Activated gamma-delta T cell (primary cell): ENCODE data around the gene KRT81.

Experiments used
- DNase-seq: peaks from one replicate; lab custom pipeline; 2025; lab: John Stamatoyannopoulos, UW
- total RNA-seq, 2 donors: gene quantifications; one replicate each; lab custom pipeline; 2026; lab: John Stamatoyannopoulos, UW

The KRT81 gene
- total RNA-seq = 0 to 0.57 reads per million in 2 donors

DNA sequence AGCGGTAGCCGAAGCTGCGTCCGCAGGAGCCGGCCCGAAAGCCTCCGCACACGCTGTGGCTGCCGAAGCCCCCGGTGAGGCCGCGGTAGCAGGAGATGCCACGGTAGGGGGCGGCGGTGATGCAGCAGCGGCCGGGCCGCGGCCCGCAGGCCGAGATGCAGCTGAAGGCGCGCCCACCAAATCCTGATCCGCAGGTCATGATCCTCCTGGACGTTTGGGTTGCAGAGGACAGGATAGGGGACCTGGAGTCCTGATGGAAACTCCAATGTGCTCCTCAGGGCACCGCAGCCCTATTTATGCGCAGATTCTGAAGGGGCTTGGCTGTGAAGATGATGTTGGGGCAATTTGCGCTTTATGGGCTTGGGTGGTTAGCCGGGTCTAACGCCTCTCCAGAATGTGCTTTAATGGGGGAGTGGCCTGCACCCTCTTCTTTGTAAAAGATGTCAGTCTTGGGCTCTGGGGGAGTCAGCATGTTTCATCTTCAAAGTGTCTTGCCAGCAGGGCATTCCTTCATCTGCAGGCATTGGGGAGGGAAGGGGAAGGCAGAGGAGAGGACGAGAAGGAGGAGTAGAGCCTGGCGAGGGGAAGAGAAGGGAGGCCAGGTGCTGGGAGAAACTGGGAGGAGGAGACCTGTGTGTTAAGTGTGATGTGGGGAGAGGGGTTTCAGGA, at the start of gene KRT81:
Gene KRT81, minus strand, starts transcription at position 268 of the 669 bp plus-strand sequence. Its CDS starts 69 bp downstream, at position 199.
- no peak for DNase-seq

DNA sequence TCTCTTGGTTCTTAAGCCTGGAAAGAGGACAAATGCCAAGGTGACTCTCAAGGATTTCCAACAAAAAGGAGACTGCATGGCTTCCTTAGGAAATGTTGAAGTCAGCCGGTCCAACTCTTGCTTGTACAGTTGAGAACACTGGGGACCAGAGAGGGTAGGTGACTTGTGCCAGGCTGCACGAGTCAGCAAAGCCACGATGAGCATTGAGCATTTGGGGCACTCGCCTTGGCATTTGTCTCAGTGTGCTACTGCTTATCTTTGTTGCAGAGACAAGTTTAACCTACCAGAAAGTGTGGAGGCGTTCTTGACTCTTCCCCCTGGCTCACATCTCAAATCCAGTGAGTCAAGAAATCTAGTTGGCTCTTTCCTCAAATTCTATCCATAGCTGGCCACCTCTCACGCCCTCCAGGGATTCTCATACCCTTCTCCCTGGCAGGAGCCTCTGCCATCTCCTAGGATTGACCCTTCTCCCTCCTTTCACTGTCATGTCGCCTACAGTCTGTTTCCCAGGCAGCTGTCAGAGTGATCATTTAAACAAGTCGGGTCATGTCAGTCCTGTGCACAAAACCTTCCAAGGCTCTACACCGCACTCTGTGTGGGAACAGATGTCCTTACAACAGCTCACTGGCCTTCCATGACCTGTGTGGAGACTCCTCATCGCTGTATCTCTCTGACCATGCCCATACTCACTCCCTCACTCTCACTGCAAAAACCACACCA, 47.1 kb upstream of the KRT81 start:
- no peak for DNase-seq

DNA sequence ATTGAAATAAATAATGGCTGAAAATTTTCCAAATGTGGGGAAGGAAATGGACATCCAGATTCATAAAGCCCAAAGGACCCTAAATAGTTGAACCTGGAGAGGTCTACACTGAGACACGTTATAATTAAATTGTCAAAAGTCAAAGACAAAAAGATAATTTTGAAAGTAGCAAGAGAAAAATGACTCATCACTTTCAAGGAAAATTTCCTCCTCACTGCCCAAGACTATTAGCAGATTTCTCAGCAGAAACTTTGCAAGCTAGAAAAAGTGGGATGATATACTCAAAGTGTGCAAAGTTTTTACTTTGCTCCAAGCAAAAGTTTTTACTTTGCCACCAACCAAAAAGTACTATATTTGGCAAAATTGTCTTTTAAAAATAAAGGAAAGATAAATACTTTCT, 45.7 kb upstream of the KRT81 start:
- DNase-seq = no peak

DNA sequence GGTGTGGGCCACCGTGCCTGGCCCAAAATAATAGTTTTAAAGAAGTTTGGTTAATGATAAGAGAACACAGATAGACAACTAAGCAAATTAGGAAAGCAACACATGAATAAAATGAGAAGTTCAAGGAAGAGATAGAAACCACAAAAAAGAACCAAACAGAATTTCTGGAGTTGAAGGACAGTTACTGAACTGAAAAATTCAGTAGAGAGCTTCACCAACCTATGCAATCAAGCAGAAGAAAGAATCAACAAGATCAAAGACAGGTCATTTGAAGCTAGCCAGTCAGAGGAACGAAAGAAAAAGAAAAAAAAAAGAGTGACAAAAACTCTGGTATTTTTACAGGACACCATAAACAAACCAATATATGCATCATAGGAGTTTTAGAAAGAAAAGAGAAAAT, 45.3 kb upstream of the KRT81 start:
- no peak for DNase-seq

DNA sequence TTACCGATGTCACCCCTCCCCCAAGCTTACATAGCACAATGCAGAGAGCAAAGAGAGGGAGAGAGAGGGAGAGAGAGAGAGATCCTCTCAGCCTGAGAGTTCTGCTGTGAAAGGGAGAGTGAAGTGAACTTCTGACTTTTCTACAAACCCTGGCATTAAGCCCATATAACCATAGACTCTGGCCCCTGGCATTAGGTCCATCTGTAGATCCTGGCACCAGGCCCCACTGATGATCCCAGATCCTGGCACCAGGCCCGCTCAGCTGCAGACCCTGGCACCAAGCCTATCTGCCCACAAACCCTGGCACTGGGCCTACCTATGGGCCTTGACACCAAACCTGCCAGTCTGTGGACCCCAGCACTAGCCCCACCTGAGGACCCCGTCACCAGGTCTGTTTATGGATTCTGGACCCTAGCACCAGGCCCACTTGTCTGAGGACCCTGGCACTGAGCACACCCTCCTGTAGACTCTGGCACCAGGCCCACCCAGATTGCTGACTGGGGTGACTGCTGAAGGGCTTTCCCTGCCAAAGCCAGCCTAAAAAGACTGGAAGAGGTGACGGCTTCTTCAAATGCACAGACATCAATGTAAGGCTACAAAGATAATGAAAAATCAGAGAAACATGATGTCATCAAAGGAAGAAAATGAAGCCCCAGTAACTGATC, 44.4 kb upstream of the KRT81 start:
- no peak for DNase-seq

DNA sequence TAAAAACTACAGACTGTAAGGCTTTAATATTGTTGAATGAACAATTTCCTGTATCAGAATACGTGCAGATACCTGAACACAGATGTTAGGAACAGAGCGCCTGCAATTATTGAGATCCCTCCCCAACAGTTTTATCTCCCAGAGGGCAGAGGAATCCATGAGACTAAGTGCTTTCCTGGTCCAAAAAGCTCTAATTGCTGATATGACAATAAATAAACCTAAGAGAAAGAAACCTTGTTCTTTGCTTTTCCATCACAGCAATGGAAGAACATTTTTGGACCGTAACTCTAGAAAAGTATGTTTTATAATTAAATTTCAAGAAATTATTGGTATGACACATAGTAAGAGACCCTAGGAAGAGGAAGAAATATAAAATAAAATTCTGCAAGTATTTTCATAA, 42.9 kb upstream of the KRT81 start:
- no peak for DNase-seq

DNA sequence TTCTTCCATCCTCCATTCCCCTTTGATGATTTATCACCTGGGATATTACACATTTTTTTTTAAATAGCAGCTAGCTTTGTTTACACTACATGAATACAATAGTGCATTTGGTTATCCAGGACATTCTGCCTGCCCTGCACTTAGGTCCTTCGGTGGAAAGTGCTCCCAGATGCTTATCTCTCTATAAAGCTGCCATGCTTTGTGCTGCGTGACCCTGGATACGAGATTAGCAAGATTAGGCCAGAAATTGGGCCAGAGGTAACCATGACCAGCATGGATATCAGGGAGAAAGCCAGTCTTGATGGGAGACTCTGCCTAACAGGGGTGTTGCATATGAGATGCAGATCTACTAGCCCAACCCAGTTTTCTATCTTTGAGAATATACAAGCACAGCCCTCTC, 42.0 kb upstream of the KRT81 start:
- no peak for DNase-seq

DNA sequence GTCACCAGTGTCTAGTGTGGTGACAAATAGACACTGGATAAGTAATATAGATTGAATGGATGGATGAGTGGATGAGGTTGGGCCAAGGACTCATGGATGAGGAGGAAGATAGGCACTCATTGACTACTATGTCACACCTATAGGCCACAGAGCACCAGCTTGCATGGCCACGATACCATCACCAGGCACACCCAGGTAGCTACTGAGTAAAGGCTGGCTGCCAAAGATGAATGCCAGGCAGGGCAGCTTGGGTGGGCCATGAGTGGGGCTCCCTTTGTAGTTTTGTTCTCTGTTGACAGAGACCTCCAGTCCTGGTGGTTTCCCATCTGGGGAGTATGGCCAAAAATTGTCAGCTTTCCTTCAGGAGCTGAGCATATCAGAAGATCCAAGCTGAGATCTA, 41.0 kb upstream of the KRT81 start:
- no peak for DNase-seq

DNA sequence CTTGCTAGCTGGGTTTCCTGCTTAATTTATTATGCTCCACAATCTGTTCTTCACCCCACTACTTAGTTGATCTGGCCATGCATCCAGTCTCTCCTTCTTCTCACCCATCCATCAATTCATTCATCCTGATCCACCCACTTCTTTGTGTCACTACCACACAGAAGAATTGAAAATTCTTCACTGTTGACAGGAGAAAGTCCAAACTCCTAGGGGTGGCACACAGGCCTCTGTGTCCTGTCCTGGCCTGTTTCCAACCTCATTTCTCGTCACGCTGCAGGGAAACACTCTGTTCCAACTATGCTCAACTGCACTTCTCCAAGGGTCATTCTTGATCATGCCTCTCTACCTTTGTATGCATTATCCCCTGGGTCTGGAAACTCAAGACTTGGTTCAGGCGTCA, 40.5 kb upstream of the KRT81 start:
- DNase-seq = no peak

DNA sequence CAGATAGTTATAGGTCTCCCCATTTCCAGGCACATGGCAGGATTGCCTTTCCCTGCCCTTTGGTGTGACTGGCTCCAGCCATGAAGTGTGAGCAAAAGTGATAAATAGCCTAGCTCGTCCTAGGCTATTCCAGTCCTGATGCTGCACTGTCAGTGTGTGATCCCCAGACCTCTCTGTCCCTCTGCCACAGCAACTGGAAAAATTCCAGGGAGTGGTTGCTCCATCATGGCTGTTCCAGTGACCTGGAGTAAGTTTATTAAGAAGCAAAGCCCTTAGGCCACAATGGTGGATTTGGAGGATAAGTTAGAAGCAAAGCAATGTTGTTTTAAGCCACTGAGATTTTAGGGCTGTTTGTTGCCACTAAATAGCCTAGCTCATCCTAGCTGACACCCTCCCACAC, 39.7 kb upstream of the KRT81 start:
- no peak for DNase-seq

DNA sequence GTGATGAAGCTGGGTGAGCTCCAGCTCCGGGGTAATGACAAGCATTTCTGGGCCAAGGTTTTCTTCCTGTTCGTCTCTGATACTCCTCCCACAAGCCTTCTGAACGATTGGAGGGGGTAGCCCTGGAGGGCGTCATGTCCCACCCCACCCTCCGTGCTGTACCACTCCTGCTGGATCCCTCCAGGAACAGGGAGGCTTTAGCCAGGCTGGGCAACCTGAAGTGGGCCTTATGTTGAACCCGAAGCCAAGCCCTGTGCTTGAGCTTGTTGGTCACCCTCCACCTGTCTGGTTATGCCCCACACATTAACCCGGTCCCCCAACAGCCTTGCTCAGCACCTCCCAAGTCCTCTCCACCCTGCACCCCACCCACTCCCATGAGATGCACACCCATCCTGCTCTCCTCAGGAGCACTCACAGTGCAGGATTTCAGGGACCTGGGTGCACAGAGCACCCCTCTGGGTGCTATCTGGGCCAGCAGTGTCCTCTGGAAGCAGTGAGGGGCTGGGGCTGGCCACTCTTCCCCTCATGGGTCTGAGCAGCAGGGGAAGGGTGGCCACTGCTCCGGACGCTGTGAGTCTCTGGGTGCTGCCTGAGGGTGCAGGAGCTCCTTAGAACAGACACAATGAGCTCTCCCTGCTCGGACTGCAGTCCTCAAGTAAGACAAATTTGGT, 36.6 kb upstream of the KRT81 start:
- no peak for DNase-seq

DNA sequence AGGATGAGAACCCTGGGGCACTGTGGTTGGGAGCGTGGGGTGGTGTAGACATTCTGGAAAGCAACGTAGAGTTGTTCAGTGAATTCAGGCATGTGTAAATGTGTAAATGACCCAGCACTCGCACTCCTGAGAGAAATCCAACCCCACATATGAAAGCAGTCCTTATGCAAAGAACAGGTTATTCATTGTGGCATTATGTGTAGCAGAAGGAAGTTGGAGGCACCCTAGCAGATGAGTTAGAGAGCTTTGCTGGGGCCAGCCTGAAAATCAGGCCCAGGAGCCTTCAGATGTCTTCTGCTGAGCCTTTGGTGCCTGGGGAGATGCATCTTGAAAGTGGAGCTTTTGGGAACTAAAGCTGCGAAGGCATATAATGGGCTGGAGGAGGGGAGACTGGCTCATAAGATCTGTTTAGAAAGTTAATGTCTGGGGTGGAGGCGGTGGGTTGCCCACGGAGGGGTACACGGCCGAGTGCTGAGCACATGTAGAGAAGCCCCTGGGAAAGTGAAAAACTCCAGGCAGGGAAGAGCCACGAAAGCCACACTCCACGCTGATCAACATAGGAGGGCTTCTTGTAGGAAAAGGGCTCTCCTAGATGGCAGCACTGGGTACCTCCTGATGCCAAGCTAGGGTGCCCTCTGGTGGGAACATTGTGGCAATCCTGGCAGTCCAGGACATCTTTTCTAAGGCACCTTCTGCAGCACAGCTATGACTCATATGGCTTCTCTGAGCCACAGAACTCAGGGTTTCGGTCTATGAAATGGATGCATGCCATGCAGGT, 35.9 kb upstream of the KRT81 start:
- no peak for DNase-seq

DNA sequence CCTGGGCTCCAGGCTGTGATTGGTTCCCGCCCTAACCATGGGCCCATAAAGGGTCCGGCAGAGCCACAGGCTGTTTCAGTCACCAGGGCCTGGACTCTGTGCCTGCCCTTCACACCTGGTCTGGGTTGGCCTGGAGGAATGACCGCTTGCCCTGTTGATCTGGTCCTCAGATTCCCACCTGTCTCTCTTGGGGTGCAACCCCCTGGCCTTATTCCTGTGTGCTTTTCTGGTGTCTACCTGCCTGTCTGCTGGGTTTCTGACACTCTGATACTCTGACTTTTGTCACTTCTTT, 32.8 kb upstream of the KRT81 start:
- DNase-seq = no peak

DNA sequence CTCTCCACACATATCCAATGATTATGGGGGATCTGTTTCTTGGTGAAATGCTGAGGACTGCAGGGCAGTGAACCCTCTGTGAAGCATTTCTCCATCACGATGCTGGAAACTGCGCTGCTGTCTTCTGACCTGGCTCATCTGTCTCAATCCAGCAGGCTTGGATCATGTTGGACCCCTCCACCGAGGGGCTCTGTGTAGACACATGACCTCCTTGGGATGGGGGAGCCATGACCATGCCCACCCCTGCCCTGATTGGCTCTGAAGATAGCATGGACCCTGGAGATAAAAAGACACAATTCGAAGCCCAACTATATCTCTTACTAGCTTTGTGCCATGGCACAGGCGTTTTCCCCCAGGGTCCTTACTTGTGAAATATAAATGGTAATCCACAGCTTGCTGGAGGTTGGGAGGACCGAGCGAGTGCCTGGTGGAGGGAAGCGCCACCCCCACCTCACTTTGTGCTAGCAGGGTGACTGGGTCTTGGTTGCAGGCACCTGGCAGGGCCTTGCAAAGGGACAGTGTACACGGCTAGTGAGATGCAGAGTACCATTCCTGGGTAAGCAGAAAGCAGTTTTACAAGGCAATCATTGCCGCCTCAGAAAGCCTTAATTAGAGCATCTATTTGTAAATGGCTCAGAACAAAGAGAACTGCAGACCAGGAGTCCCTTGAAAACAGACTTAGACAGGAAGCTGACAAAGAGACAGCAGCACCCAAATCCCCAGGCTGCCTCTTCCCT, 32.2 kb upstream of the KRT81 start:
- DNase-seq = no peak

DNA sequence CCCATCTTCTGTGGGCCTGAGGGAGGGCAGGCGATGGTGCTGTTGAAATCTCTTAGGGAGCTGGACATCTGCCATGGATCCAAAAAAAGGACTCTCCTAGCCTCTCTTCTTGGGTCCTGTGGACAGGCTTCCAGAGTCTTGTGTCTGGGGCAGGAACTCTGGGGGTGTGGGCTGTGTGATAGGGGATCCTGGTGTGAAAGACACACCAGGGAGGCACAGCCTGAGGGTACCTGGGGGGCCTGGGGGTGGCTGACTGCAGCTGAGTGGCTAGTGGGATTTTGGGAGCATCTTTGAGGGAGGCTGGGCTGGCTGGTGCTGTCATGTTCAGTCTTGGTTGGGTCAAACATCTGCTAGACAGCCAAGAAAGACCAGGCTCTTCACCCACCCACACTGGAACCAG, 31.7 kb upstream of the KRT81 start:
- no peak for DNase-seq

DNA sequence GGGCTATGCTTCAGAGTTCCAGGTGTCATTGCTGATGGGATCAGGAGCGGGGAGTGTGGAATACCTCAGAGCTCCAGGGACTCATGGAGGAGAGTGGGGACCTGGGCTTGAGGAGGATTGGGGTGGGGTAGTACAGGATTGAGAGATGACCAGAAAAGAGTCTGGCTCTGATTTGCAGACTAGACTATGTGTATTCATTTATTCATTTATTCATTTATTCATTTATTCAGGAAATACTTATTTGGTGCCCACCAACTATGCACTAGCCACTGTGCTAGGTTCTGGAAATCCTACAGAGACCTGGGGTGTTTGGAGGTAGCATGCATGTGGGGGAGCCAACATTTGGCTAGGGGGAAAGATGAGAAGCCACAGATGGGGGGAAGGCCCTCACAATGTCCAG, 30.7 kb upstream of the KRT81 start:
- no peak for DNase-seq

DNA sequence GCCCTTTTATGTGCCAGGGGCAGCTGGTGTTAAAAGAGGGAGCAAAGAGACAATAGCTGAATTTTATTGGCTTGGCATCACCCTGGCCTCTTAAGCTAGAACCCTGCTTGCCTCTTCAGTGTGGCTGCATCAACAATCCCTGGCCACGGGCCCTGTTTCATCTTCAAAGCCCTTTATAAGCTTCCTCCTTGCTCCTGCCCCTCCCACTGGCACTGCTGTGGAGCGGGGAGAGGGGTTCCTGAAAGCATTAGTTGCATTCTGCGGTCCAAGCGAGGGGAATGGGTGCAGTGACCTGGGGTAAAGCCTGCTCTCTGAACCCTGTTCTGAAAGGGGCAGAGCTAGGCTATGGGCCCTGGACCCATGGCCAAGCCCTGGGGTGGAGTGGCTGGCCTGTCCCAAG, 30.1 kb upstream of the KRT81 start:
- no peak for DNase-seq

DNA sequence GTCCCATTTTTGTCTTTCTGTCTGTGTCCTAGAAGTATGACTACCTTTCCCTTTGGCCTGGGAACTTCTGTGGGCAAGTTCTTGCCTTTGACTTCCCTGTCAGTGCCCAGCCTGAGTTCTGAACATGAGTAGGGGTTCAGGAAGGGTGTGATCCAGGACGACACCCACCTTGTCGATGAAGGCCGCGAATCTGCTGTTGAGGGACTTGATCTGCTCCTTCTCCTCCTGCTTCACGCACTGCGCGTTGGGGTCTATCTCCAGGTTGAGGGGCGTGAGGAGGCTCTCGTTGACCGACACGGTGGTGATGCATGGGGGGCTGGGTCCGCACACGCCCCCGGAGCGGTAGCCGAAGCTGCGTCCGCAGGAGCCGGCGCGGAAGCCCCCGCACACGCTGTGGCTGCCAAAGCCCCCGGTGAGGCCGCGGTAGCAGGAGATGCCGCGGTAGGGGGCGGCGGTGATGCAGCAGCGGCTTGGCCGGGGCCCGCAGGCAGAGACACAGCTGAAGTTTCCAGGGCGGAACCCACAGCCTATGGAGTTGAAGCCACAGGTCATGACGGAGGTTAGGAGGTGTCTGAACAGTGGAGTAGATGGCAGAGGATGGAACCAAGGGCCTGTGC, 29.6 kb upstream of the KRT81 start, which contains the start of gene KRT83:
Gene KRT83, minus strand, starts transcription at position 615 of the 617 bp plus-strand sequence. Its CDS starts 63 bp downstream, at position 552.
- DNase-seq = no peak

DNA sequence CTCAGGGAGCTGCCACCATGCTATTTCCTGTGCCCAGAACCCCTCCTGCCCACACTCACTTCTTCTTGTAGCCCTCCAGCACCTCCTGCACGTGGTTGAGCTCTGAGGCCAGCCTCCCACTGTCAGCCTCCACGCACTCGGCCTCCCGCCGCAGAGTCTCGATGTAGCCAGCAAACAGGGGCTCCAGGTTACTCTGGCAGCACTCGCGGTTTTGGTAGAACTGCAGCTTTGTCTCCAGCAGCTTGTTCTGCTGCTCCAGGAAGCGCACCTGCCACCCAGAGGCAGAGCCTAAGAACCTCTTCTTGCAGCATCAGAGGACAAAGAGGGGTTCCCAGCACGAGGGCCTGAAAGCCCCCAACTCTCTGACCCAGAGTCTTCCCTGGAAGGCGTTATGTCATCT, 27.8 kb upstream of the KRT81 start:
- DNase-seq = no peak

DNA sequence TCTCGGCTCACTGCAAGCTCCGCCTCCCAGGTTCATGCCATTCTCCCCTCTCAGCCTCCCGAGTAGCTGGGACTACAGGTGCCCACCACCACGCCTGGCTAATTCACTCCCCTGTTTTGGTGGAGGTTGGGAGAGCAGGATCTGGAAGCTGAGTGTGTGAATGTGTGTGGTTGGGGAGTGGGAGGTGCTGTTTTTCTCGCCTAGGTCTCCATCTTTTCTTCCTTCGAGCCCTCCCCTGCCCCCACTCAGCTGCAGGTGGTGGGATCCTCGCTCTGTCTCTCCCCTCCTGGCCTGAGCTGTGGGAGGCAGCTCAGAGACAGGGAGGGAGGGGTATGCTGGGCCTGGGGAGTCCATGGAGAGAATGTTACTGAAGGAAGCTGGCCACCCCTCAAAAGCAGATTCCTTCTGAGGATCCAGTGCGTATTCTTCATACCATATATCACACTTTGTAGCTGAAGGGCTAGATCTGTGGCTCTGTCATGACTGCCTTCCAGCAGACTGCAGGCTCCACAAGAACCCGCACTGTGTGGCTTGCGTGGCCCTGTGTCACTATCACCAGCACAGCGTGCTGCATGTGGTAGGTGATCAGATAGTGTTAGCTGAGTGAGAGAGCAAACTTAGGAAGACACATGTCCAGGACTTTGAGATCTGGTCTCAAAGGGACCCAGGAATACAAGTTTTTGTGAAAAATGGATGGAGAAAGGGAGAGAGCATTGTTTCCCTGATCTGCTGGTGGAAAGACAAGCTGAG, 27.1 kb upstream of the KRT81 start:
- DNase-seq = no peak
